Esophagus muscularis mucosa (tissue), 4 donors: ENCODE measurements around the gene AOX1. TPM values are rescaled to one million over a fixed set of nuclear protein-coding genes. Genes with fewer than 3 reads are reported as not detected.

Experiments
- DNase-seq: peaks from one replicate; pipeline ENCODE4 v3.0.0-alpha.2; 2017; ENCODE audit errors: extremely low spot score
- H3K27ac ChIP-seq, 4 donors: fragments of 200-600 bp; sonication (generic); replicated peaks in 1 of 4; 1 replicate in 3 of 4; 2 replicates in 1 of 4; pipeline ENCODE4 v1.5.1; 2016 to 2019; ENCODE audit warnings: mild to moderate bottlenecking in 1 of 4
- H3K27me3 ChIP-seq, 4 donors: fragments of 200-600 bp; sonication (generic); one replicate each; pipeline versions ENCODE4 v1.5.1 to v1.6.0; 2016 to 2019
- H3K36me3 ChIP-seq, 4 donors: fragments of 200-600 bp; sonication (generic); one replicate each; pipeline ENCODE4 v1.5.1; 2016 to 2019
- H3K4me1 ChIP-seq, 4 donors: fragments of 200-600 bp; sonication (generic); one replicate each; pipeline ENCODE4 v1.5.1; 2016 to 2019
- H3K4me3 ChIP-seq, 4 donors: fragments of 200-600 bp; sonication (generic); 1 replicate in 2 of 4; 2 replicates in 2 of 4; pipeline ENCODE4 v1.5.1; 2016 to 2019; ENCODE audit warnings: mild to moderate bottlenecking in 4 of 4, moderate library complexity in 1 of 4
- H3K9me3 ChIP-seq, 4 donors: fragments of 200-600 bp; sonication (generic); 1 replicate in 3 of 4; 2 replicates in 1 of 4; pipeline ENCODE4 v1.5.1; 2016 to 2019
- CTCF ChIP-seq, 3 experiments: fragments of 200-600 bp in 2 of 3; fragments of 450-650 bp in 1 of 3; sonication (generic) in 2 of 3; IDR thresholded peaks; one replicate each; pipeline ENCODE4 v1.5.1; 2017 to 2019; ENCODE audit warnings: antibody characterized with exemption in 3 of 3, mild to moderate bottlenecking in 2 of 3, moderate library complexity in 1 of 3
- EP300 ChIP-seq: sonication (generic); formaldehyde crosslinking; IDR thresholded peaks from one replicate; pipeline ENCODE4 v1.6.1; 2017; ENCODE audit warnings: antibody characterized with exemption
- POLR2A ChIP-seq: fragments of 450-650 bp; IDR thresholded peaks from one replicate; pipeline ENCODE4 v1.6.1; 2017; ENCODE audit warnings: antibody characterized with exemption, moderate library complexity, mild to moderate bottlenecking, low read depth
- POLR2AphosphoS5 ChIP-seq, 2 donors: sonication (generic); formaldehyde crosslinking; IDR thresholded peaks; one replicate each; pipeline ENCODE4 v1.6.1; 2017; ENCODE audit warnings: antibody characterized with exemption in 2 of 2
- WGBS: methylation state at CpG from one replicate; pipeline ENCODE4 v1.1.5; 2018; 5-methylcytosine and 5-hydroxymethylcytosine counted together
- intact Hi-C: fragments of 100-400 bp; cut with DNase I; formaldehyde crosslinking; loops from one replicate; pipeline ENCODE4 v1.15.1; 2023
- total RNA-seq, 4 donors: library from RNA; depleted of rRNA; stranded (reverse); fragments of >200 nt; gene quantifications; one replicate each; pipeline versions ENCODE4 v1.1.0 to v1.2.1, GENCODE V29; 2016

Gene AOX1
- total RNA-seq, 4 donors from 2014 or later, result 54.0 to 113 (median 81.9) TPM

DNA sequence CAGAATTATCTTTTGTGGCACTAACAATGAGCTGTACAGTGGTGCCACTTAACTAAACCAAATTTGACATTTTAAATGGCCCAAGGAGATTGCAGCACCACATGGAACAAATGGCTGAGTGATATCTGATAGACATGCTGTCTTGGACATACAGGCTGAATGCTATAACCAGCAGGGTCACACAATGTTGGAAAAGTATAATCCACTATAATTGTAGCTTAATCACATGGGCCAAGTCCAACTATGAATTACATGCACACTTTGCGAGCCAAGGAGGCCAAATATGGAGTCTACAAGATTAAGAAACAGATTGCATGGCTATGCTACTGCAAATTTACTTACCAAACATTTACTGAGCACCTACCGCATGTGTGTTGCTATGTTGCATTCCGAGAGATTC, 69.0 kb downstream of the AOX1 start:
- H3K36me3 ChIP-seq, result peaks cover 0 to 21% (median 8%) of the 10 kb centered on the region in 4 donors
- no peaks in the 10 kb centered on the region for H3K9me3 ChIP-seq
- peak; percentile 75 for DNase-seq
- no peaks in the 10 kb centered on the region for H3K4me1 ChIP-seq
- TF ChIP-seq EP300 (no peak), POLR2A (no peak), POLR2AphosphoS5 (IDR thresholded peaks at IDR 0.05) (no peak), CTCF (IDR thresholded peaks at IDR 0.05) (no peak)
- no peaks in the 10 kb centered on the region for H3K27me3 ChIP-seq
- no peak overlapping the region for H3K27ac ChIP-seq
- no peak overlapping the region for H3K4me3 ChIP-seq
- 93% methylated on average over 3 of the region's 3 CpGs for WGBS
- intact Hi-C loops, result no loop called here

DNA sequence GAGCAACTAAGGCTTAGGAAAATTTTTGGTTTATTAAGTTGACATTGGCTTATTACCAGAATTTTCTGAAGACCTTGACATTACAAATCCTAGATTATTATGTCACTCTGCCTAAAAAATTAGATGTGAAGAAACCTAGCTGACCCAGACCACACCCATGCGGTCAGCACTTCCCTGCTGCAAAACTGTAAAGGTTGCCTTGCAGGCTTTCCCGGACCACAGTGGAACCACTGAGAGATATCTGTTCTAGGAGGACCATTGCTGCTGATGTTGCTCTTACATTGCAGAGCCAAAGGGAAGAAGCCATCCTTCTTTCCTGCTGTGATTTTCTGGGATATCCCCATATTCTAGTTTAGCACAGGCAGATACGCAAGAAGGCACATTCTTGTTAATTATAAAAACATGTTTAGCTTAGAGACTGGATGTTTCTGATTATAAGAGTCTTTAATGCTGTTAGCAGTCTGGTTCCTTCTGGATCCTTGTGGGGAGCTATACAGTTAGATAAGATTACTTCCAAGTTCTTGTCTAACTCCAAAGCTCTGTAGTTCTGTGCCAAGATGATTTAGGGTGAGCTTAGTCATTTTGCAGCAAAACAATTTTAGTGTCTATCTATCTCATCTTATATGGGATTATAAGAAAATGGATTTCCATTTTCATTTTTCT, 70.2 kb downstream of the AOX1 start:
- H3K4me1 ChIP-seq, result no peaks in the 10 kb centered on the region
- H3K36me3 ChIP-seq, result peaks cover 0 to 21% (median 5%) of the 10 kb centered on the region in 4 donors
- WGBS, result 78% methylated on average over 3 of the region's 3 CpGs
- no peak overlapping the region for H3K27ac ChIP-seq
- no peaks in the 10 kb centered on the region for H3K9me3 ChIP-seq
- intact Hi-C loops, result no loop called here
- TF ChIP-seq POLR2AphosphoS5 (IDR thresholded peaks at IDR 0.05), result no peak
- no peak for TF ChIP-seq EP300
- TF ChIP-seq POLR2A, result no peak
- DNase-seq, result peak; percentile 50
- no peaks in the 10 kb centered on the region for H3K27me3 ChIP-seq
- H3K4me3 ChIP-seq, result no peak overlapping the region

- Histone ChIP-seq H3K36me3 (peaks cover 0 to 9% (median 3%) of the 10 kb centered on the region in 4 donors), H3K4me3 (no peak overlapping the region), H3K27ac (no peak overlapping the region), H3K4me1 (no peaks in the 10 kb centered on the region), H3K27me3 (no peaks in the 10 kb centered on the region), H3K9me3 (no peaks in the 10 kb centered on the region)
- peak; percentile 39 for DNase-seq
- intact Hi-C loops, result no loop called here
- 83% methylated on average over 5 of the region's 5 CpGs for WGBS
- no peak for TF ChIP-seq POLR2AphosphoS5 (IDR thresholded peaks at IDR 0.05)
These were observed 72.6 kb downstream of the AOX1 start for GRCh38 chr2:200658278-200658864.

GRCh38 chr2:200659410-200659809, 73.6 kb downstream of the AOX1 start:
- Histone ChIP-seq H3K27ac (no peak overlapping the region), H3K27me3 (no peaks in the 10 kb centered on the region), H3K4me3 (no peak overlapping the region), H3K9me3 (no peaks in the 10 kb centered on the region), H3K36me3 (peaks cover 0 to 13% (median 3%) of the 10 kb centered on the region in 4 donors), H3K4me1 (no peaks in the 10 kb centered on the region)
- DNase-seq, result peak; percentile 60
- 77% methylated on average over 4 of the region's 4 CpGs for WGBS
- intact Hi-C loops, result no loop called here
- no peak for TF ChIP-seq POLR2AphosphoS5 (IDR thresholded peaks at IDR 0.05)
- no peak for TF ChIP-seq CTCF (IDR thresholded peaks at IDR 0.05)
- TF ChIP-seq EP300, result no peak
- no peak for TF ChIP-seq POLR2A

DNA sequence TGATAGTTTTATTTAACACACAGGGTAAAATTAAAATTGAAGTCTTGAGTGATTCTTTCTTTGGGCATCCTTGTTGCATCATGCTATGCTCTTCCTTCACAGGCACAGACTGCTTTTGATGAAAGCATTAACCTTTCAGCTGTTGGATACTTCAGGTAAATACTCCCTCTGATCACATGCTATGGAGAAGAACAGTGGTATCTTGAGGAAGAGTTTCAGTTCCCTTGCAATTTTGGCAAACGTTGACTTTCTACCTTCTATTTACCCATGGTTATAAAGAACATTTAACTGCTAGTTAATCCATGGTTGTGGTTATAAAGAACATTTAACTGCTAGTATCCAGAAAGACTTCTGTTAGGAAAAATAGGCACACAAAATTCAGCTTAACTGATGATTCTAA, 75.7 kb downstream of the AOX1 start:
- intact Hi-C loops, result no loop called here
- H3K4me1 ChIP-seq, result no peaks in the 10 kb centered on the region
- no peak for TF ChIP-seq POLR2A
- TF ChIP-seq POLR2AphosphoS5 (IDR thresholded peaks at IDR 0.05), result no peak
- no peak for TF ChIP-seq CTCF (IDR thresholded peaks at IDR 0.05)
- no peak for TF ChIP-seq EP300
- 80% methylated on average over 1 of the region's 1 CpG for WGBS
- peaks cover 0 to 20% (median 3%) of the 10 kb centered on the region in 4 donors for H3K36me3 ChIP-seq
- DNase-seq, result no peak
- H3K27ac ChIP-seq, result no peak overlapping the region
- H3K27me3 ChIP-seq, result no peaks in the 10 kb centered on the region
- H3K4me3 ChIP-seq, result no peak overlapping the region
- H3K9me3 ChIP-seq, result no peaks in the 10 kb centered on the region
